H7 (cell line): ENCODE data around the gene EPHB6. TPM values are rescaled to one million over a fixed set of nuclear protein-coding genes. Genes with fewer than 3 reads are reported as not detected.

ENCODE experiments used
- DNase-seq: peaks from one replicate; pipeline ENCODE4 v3.0.0; 2012
- H3K27me3 ChIP-seq: 2 replicates; pipeline ENCODE4 v1.6.0; 2011; ENCODE audit warnings: mild to moderate bottlenecking, low read length; ENCODE audit not compliant: control insufficient read depth, insufficient read depth
- H3K36me3 ChIP-seq: replicated peaks from 2 replicates; pipeline ENCODE4 v1.5.1; 2011; ENCODE audit warnings: low read length; ENCODE audit not compliant: control insufficient read depth, insufficient read depth
- H3K4me3 ChIP-seq: 2 replicates; pipeline ENCODE4 v1.5.1; 2011; ENCODE audit warnings: low read depth, mild to moderate bottlenecking, control low read depth, low read length, moderate library complexity; ENCODE audit not compliant: insufficient read depth
- total RNA-seq: library from RNA; depleted of rRNA; stranded (reverse); fragments of >200 nt; shearing (Covaris generic); gene quantifications from 2 replicates; pipeline ENCODE4 v1.2.3, GENCODE V29; 2014; rRNA removed

The EPHB6 gene
- total RNA-seq, 1 experiment from 2014 or later = 8.8 TPM

- H3K4me3 ChIP-seq = no peak overlapping the region
- no peaks in the 10 kb centered on the region for H3K27me3 ChIP-seq
- DNase-seq = no peak
- no peaks in the 10 kb centered on the region for H3K36me3 ChIP-seq
Measured at GRCh38 chr7:142919656-142920055, 64.8 kb downstream of the EPHB6 start.

Other genes with a start within 250 kb of the EPHB6 start
- 0.62 and 0.96 TPM in 2 replicates for gene PRSS1, start 105.6 kb upstream of the EPHB6 start, total RNA-seq
- gene PRSS2, start 84.1 kb upstream of the EPHB6 start, total RNA-seq = 0.97 TPM in 1 of 2 replicates, not detected in the other
- gene TRPV6, start 30.7 kb downstream of the EPHB6 start, total RNA-seq = 0.17 and 0.22 TPM in 2 replicates
- gene TRPV5, start 78.7 kb downstream of the EPHB6 start, total RNA-seq = not detected in 2 replicates
- gene LLCFC1, start 84.4 kb downstream of the EPHB6 start, total RNA-seq = not detected in 2 replicates
- gene KEL, start 107.3 kb downstream of the EPHB6 start, total RNA-seq = 1.7 and 7.7 TPM in 2 replicates
- gene OR9A2, start 172.1 kb downstream of the EPHB6 start, total RNA-seq = not detected in 2 replicates
- not detected in 2 replicates for gene OR6V1, start 197.3 kb downstream of the EPHB6 start, total RNA-seq